HCT116 (cell line): ENCODE data around the gene MRPS34. TPM values are rescaled to one million over a fixed set of nuclear protein-coding genes. Genes with fewer than 3 reads are reported as not detected.
A peak's percentile ranks its signal among the peaks of the same experiment; 100 is the strongest.

Experiments
- ATAC-seq: fragments of 200-7000 bp; cut with Tn5 transposase; 2 replicates; pipeline ENCODE4 v1.9.1; 2020; ENCODE audit warnings: mild to moderate bottlenecking, moderate library complexity
- BruUV-seq: library from RNA; stranded (reverse); fragments of 400-500 nt; replicated peaks from 2 replicates; lab custom pipeline; 2021; lab: Mats Ljungman, UMichigan
- CTCF ChIA-PET: fragments of 300-600 bp; sonication (Branson Sonifier 250); formaldehyde crosslinking; loops from one replicate; lab custom pipeline; 2021; ENCODE audit warnings: antibody characterized with exemption; lab: Charles Lee
- POLR2A ChIA-PET: fragments of 300-600, 350-600 bp; sonication (Branson Sonifier 250); formaldehyde crosslinking; loops from one replicate; lab custom pipeline; 2021; ENCODE audit warnings: antibody characterized with exemption; lab: Charles Lee
- RAD21 ChIA-PET, 2 experiments: fragments of 300-600 bp; sonication (Branson Sonifier 250); formaldehyde crosslinking; loops; one replicate each; lab custom pipeline; 2023; ENCODE audit warnings: low total read pairs in 2 of 2; ENCODE audit not compliant: uncharacterized antibody in 2 of 2, unreplicated experiment in 2 of 2, low non-redundant PET in 1 of 2; lab: Charles Lee
- DNase-seq: peaks from one replicate; pipeline ENCODE4 v3.0.0-alpha.2; 2010; ENCODE audit warnings: low read depth, low spot score
- H2AFZ ChIP-seq: fragments of 200-600 bp; shearing (Covaris generic), sonication (generic); 2 replicates; pipeline ENCODE4 v1.6.1; 2017; ENCODE audit warnings: low read depth, mixed run types, mixed read lengths, antibody characterized with exemption, low read length; ENCODE audit not compliant: poor library complexity, severe bottlenecking
- H3K27ac ChIP-seq: 2 replicates; pipeline ENCODE4 v1.5.1; 2012; ENCODE audit warnings: low read depth, low read length
- H3K27me3 ChIP-seq: fragments of 200-600 bp; sonication (generic); 2 replicates; pipeline ENCODE4 v1.6.1; 2016; ENCODE audit warnings: mixed run types, low read length, mixed read lengths; ENCODE audit not compliant: insufficient read depth
- H3K36me3 ChIP-seq, 2 experiments: fragments of 200-500 bp in 1 of 2; fragments of 200-600 bp in 1 of 2; sonication (Bioruptor generic) in 1 of 2; sonication (generic) in 1 of 2; 2 replicates each; pipeline versions ENCODE4 v1.5.1 to v1.6.1; 2014 to 2016; ENCODE audit warnings: low read length in 2 of 2, inconsistent platforms in 1 of 2, mixed read lengths in 1 of 2, mixed run types in 1 of 2; ENCODE audit not compliant: insufficient read depth in 2 of 2, control insufficient read depth in 1 of 2
- H3K4me1 ChIP-seq, 2 experiments: fragments of 200-600 bp in 1 of 2; sonication (generic) in 1 of 2; 2 replicates each; pipeline versions ENCODE4 v1.5.1 to v1.6.1; 2012 to 2017; ENCODE audit warnings: low read length in 2 of 2, inconsistent platforms in 1 of 2, mild to moderate bottlenecking in 1 of 2, mixed read lengths in 1 of 2, mixed run types in 1 of 2, moderate library complexity in 1 of 2; ENCODE audit not compliant: insufficient read depth in 2 of 2, control insufficient read depth in 1 of 2
- H3K4me2 ChIP-seq: fragments of 200-600 bp; sonication (generic); 2 replicates; pipeline ENCODE4 v1.6.1; 2017; ENCODE audit warnings: mixed run types, low read length, mixed read lengths
- H3K4me3 ChIP-seq, 2 experiments: fragments of 200-600 bp in 1 of 2; sonication (generic) in 1 of 2; replicated peaks in 1 of 2; 2 replicates each; pipeline ENCODE4 v1.5.1; 2011 to 2016; ENCODE audit warnings: low read length in 2 of 2, control low read depth in 1 of 2, low read depth in 1 of 2, mild to moderate bottlenecking in 1 of 2, mixed read lengths in 1 of 2, mixed run types in 1 of 2
- H3K79me2 ChIP-seq: fragments of 200-600 bp; sonication (generic); 2 replicates; pipeline ENCODE4 v1.6.1; 2017; ENCODE audit warnings: mild to moderate bottlenecking, mixed run types, low read length, moderate library complexity, mixed read lengths; ENCODE audit not compliant: insufficient read depth
- H3K9ac ChIP-seq: fragments of 200-600 bp; sonication (generic); 2 replicates; pipeline ENCODE4 v1.6.1; 2016; ENCODE audit warnings: low read length, mixed read lengths
- H3K9me2 ChIP-seq: fragments of 200-600 bp; sonication (generic), shearing (Covaris generic); 2 replicates; pipeline ENCODE4 v1.6.1; 2017; ENCODE audit warnings: mixed run types, mild to moderate bottlenecking, moderate library complexity; ENCODE audit not compliant: insufficient read depth
- H3K9me3 ChIP-seq, 2 experiments: fragments of 200-500 bp in 1 of 2; fragments of 200-600 bp in 1 of 2; sonication (Bioruptor generic) in 1 of 2; sonication (generic) in 1 of 2; 2 replicates each; pipeline ENCODE4 v1.6.1; 2014 to 2017; ENCODE audit warnings: low read length in 2 of 2, mixed read lengths in 2 of 2, inconsistent platforms in 1 of 2, low read depth in 1 of 2, mild to moderate bottlenecking in 1 of 2, mixed run types in 1 of 2, moderate library complexity in 1 of 2; ENCODE audit not compliant: control insufficient read depth in 1 of 2, insufficient read depth in 1 of 2
- H4K20me1 ChIP-seq: fragments of 200-600 bp; sonication (generic), shearing (Covaris generic); 2 replicates; pipeline ENCODE4 v1.6.1; 2017; ENCODE audit warnings: mixed run types, mild to moderate bottlenecking, moderate library complexity; ENCODE audit not compliant: insufficient read depth
- CEBPB ChIP-seq: IDR thresholded peaks from 2 replicates; pipeline ENCODE4 v1.6.1; 2012; ENCODE audit warnings: low read depth
- EGR1 ChIP-seq: IDR thresholded peaks from 2 replicates; pipeline ENCODE4 v1.6.1; 2012; ENCODE audit warnings: low read depth
- ELF1 ChIP-seq: IDR thresholded peaks from 2 replicates; pipeline ENCODE4 v1.6.1; 2012; ENCODE audit warnings: low read depth, borderline replicate concordance
- JUND ChIP-seq: IDR thresholded peaks from 2 replicates; pipeline ENCODE4 v1.6.1; 2012
- POLR2A ChIP-seq: IDR thresholded peaks from 2 replicates; pipeline ENCODE4 v1.7.0; 2011; ENCODE audit warnings: borderline replicate concordance; ENCODE audit not compliant: insufficient read depth, insufficient read length; ENCODE audit errors: extremely low read depth
- POLR2AphosphoS5 ChIP-seq: IDR thresholded peaks from 2 replicates; pipeline ENCODE4 v1.6.1; 2011; ENCODE audit warnings: mild to moderate bottlenecking, low read depth, low read length, moderate library complexity
- SIN3A ChIP-seq: IDR thresholded peaks from 2 replicates; pipeline ENCODE4 v1.6.1; 2012; ENCODE audit warnings: low read depth
- SP1 ChIP-seq: IDR thresholded peaks from 2 replicates; pipeline ENCODE4 v1.6.1; 2012; ENCODE audit warnings: low read depth
- SRF ChIP-seq: IDR thresholded peaks from 2 replicates; pipeline ENCODE4 v1.6.1; 2012; ENCODE audit warnings: low read depth
- YY1 ChIP-seq: IDR thresholded peaks from 2 replicates; pipeline ENCODE4 v1.6.1; 2011; ENCODE audit warnings: low read length, low read depth, moderate library complexity, mild to moderate bottlenecking; ENCODE audit not compliant: insufficient replicate concordance; ENCODE audit errors: extremely low read depth
- ZFX ChIP-seq: fragments of 450-650 bp; IDR thresholded peaks from 2 replicates; pipeline ENCODE4 v1.6.1; 2017
- intact Hi-C: fragments of 100-400 bp; cut with micrococcal nuclease; formaldehyde crosslinking; loops from 2 replicates; pipeline ENCODE4 v1.10.0; 2022
- total RNA-seq: library from RNA; stranded (reverse); gene quantifications from one replicate; pipeline ENCODE4 v1.2.1, GENCODE V29; 2021; ENCODE audit not compliant: unreplicated experiment
- TF ChIP-seq, protein P1 (sequence below): IDR thresholded peaks from 2 replicates; pipeline ENCODE4 v1.6.1; 2012

The MRPS34 gene
- total RNA-seq, 1 experiment from 2014 or later, result 200 TPM

DNA sequence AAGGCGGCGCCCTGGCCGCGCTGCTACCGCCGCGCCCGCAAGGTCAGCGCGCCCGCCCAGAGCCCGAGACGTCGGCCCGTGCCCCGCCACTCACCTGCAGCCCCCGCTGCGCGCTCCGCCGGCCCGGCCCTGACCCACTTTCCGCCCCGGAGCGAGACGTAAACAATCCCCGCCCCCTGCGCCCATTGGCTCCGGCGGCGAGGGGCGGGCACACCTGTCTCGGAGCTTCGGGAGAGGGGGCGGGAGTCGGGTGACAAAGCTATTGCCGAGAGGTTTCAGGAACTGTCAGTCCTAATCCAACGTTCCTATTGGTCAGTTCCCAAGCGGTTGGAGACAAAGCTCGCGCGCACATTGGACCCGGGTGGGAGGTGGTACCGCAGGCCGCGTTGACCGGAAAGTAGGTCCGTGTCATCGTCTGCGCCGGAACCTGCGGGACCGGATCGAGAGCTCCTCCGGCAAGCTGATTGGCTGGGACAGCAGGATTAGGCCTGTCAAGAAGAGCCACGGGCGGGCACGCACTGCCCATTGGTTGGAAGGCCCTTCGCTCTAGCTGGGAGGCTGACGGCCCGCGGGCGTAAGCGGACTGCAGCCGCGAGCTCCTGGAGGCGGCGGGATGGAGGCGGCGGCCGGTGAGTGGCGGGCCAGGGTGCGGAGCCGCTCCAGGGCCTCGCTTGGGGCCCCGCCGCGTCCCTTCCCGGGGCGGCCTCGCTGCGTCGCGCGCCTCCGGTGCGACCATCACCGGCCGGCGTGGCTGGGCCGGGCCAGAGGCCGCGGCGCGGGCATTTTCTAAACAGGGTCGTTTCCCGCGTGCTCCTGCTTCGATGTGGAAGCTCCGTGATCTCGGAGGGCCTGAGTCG, 9.7 kb upstream of the MRPS34 start, which contains the start of the genes NUBP2 and SPSB3:
Gene NUBP2, plus strand, starts transcription at position 553 of the 857 bp plus-strand sequence. Its CDS starts 61 bp downstream, at position 614.
Gene SPSB3, minus strand, starts transcription at position 164 of the 857 bp plus-strand sequence. CDS start 1,088 bp downstream, outside the sequence.
- Histone ChIP-seq H3K27ac (peak within 1 kb of the TSS; percentile 78), H3K36me3 (peaks cover 0 to 5% of the 10 kb centered on the region in 2 experiments; a peak in 2 of 4 replicates), H3K4me1 (peaks cover 0 to 22% of the 10 kb centered on the region in 2 experiments; a peak in 3 of 4 replicates)
- CTCF ChIA-PET, result interaction anchor here (0.9 to 1.2 kb wide), 6 partner anchors 8 to 358 kb away, joined by 3 to 13 read pairs (median 5); partner anchors contain the start of genes EME2, MAPK8IP3 and MRPS34
- peak; percentile 84 for ATAC-seq
- POLR2A ChIA-PET, result interaction anchor here (1.1 to 1.4 kb wide), 5 partner anchors 11 to 373 kb away, joined by 4 to 23 read pairs (median 6); partner anchors contain the start of genes EME2, FAHD1, HAGH and MRPS34
- TF ChIP-seq SP1 (peak; percentile 100), SRF (peak; percentile 92; the same call in 1 of the 2 replicates), ELF1 (no peak; the same call in 1 of the 2 replicates), ZFX (peak; percentile 63; the same call in 1 of the 2 replicates), CEBPB (no peak), POLR2AphosphoS5 (peak; percentile 57; the same call in 1 of the 2 replicates), POLR2A (no peak), EGR1 (peak; percentile 74), YY1 (no peak), SIN3A (peak; percentile 68), JUND (no peak)
- TF ChIP-seq, protein P1, sequence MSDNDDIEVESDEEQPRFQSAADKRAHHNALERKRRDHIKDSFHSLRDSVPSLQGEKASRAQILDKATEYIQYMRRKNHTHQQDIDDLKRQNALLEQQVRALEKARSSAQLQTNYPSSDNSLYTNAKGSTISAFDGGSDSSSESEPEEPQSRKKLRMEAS, result peak; percentile 72; the same call in 1 of the 2 replicates
- TF ChIP-seq, all 23 proteins: peak for 7
- Histone ChIP-seq H3K27me3 (no peaks in the 10 kb centered on the region), H4K20me1 (no peaks in the 10 kb centered on the region), H3K9me3 (no peaks in the 10 kb centered on the region), H3K9me2 (no peaks in the 10 kb centered on the region), H3K4me2 (peak within 1 kb of the TSS; percentile 97), H3K9ac (peak within 1 kb of the TSS; percentile 97), H2AFZ (no peak within 1 kb of the TSS), H3K79me2 (peaks cover 53% of the 10 kb centered on the region), H3K4me3 (peak within 1 kb of the TSS; percentile 80 to 88)
- RAD21 ChIA-PET, result no interaction called here
- intact Hi-C loops, result loop anchor here (1.0 to 2.0 kb wide), 2 partner anchors 9 to 44 kb away; partner anchors contain the start of genes FAHD1, HAGH and MRPS34
- no TSS peak for BruUV-seq
- peak; percentile 100 for DNase-seq
